ENCODE results near the gene ADGRB2. TPM values are rescaled to one million over a fixed set of nuclear protein-coding genes. Genes with fewer than 3 reads are reported as not detected.

ADGRB2 gene
- polyA plus RNA-seq, 3 donors: not detected

- H3K27me3 ChIP-seq (ENCODE audit: control insufficient read depth in 2 of 2, insufficient read depth in 2 of 2, low read length in 2 of 2): no peaks in the 10 kb centered on the region
- H2AFZ ChIP-seq (ENCODE audit: insufficient read depth, low read depth, low read length, poor library complexity, severe bottlenecking): peak overlapping the region; percentile 91
- intact Hi-C loops (cut with micrococcal nuclease): loop anchor here (1.0 to 10.0 kb wide), 9 partner anchors 29 to 1071 kb away; partner anchors contain the start of genes SNRNP40 (in 1 of the 2) and ZCCHC17 (in 1 of the 2)
- no peaks in the 10 kb centered on the region for H4K20me1 ChIP-seq (ENCODE audit: insufficient read depth, low read length)
- H3K4me3 ChIP-seq (replicated peaks in 1 of 3; ENCODE audit: low read depth in 2 of 3, low read length in 3 of 3): peak overlapping the region; percentile 64 to 98 (median 67)
- Mint-ChIP-seq H3K36me3 (no peaks in the 10 kb centered on the region), H3K4me1 (peaks cover 8% of the 10 kb centered on the region), H3K27ac (peak overlapping the region; percentile 23 to 100 (median 99)), H3K4me3 (peak overlapping the region; percentile 94 to 95), H3K27me3 (ENCODE audit: low read depth in 3 of 3) (peaks cover 0 to 13% (median 2%) of the 10 kb centered on the region in 3 donors), H3K9me3 (no peaks in the 10 kb centered on the region)
- peaks cover 8 to 18% of the 10 kb centered on the region in 2 donors for H3K4me1 ChIP-seq (ENCODE audit: control insufficient read depth in 1 of 2, insufficient read depth in 2 of 2, low read length in 2 of 2)
- peak overlapping the region; percentile 97 for H3K9ac ChIP-seq (ENCODE audit: insufficient read depth, low read length, poor library complexity, severe bottlenecking)
- peak; percentile 77 for TF ChIP-seq CTCF (IDR thresholded peaks at IDR 0.05)
- DNase-seq: peak; percentile 81 to 89 (median 87)
- WGBS (ENCODE audit: insufficient coverage): 35% methylated on average over 8 of the region's 26 CpGs
- H3K27ac ChIP-seq (ENCODE audit: low read depth in 1 of 2, low read length in 2 of 2): peak overlapping the region in 1 of 2 donors; percentile 99
- H3K79me2 ChIP-seq (ENCODE audit: insufficient read depth, low read length): no peaks in the 10 kb centered on the region
- no peaks in the 10 kb centered on the region for H3K36me3 ChIP-seq (replicated peaks in 1 of 2; ENCODE audit: control insufficient read depth in 1 of 2, insufficient read depth in 2 of 2, low read length in 2 of 2)
- no peaks in the 10 kb centered on the region for H3K9me3 ChIP-seq (replicated peaks in 1 of 2; ENCODE audit: control insufficient read depth in 1 of 2, insufficient read depth in 1 of 2, low read length in 2 of 2)
- peak overlapping the region; percentile 99 for H3K4me2 ChIP-seq (replicated peaks; ENCODE audit: extremely low read depth, low read length, poor library complexity, severe bottlenecking)
Measured at GRCh38 chr1:31789259-31790065, 25.3 kb upstream of the ADGRB2 start.

GRCh38 chr1:31788825-31789256 is 24.7 kb upstream of the ADGRB2 start:
- peak in 1 of 3 donors; percentile 52 for DNase-seq
- Mint-ChIP-seq H3K4me1 (peaks cover 8% of the 10 kb centered on the region), H3K27ac (peak overlapping the region; percentile 98 to 100 (median 99)), H3K9me3 (no peaks in the 10 kb centered on the region), H3K36me3 (no peaks in the 10 kb centered on the region), H3K27me3 (ENCODE audit: low read depth in 3 of 3) (peaks cover 0 to 13% (median 2%) of the 10 kb centered on the region in 3 donors), H3K4me3 (peak overlapping the region; percentile 94 to 95)
- no peaks in the 10 kb centered on the region for H3K27me3 ChIP-seq (ENCODE audit: control insufficient read depth in 2 of 2, insufficient read depth in 2 of 2, low read length in 2 of 2)
- H3K27ac ChIP-seq (ENCODE audit: low read depth in 1 of 2, low read length in 2 of 2): peak overlapping the region; percentile 94 to 99
- H2AFZ ChIP-seq (ENCODE audit: insufficient read depth, low read depth, low read length, poor library complexity, severe bottlenecking): peak overlapping the region; percentile 91
- H3K36me3 ChIP-seq (replicated peaks in 1 of 2; ENCODE audit: control insufficient read depth in 1 of 2, insufficient read depth in 2 of 2, low read length in 2 of 2): no peaks in the 10 kb centered on the region
- no peaks in the 10 kb centered on the region for H3K9me3 ChIP-seq (replicated peaks in 1 of 2; ENCODE audit: control insufficient read depth in 1 of 2, insufficient read depth in 1 of 2, low read length in 2 of 2)
- no peaks in the 10 kb centered on the region for H4K20me1 ChIP-seq (ENCODE audit: insufficient read depth, low read length)
- H3K4me1 ChIP-seq (ENCODE audit: control insufficient read depth in 1 of 2, insufficient read depth in 2 of 2, low read length in 2 of 2): peaks cover 8 to 18% of the 10 kb centered on the region in 2 donors
- TF ChIP-seq CTCF (IDR thresholded peaks at IDR 0.05): no peak
- no peaks in the 10 kb centered on the region for H3K79me2 ChIP-seq (ENCODE audit: insufficient read depth, low read length)
- peak overlapping the region; percentile 99 for H3K4me2 ChIP-seq (replicated peaks; ENCODE audit: extremely low read depth, low read length, poor library complexity, severe bottlenecking)
- peak overlapping the region; percentile 97 for H3K9ac ChIP-seq (ENCODE audit: insufficient read depth, low read length, poor library complexity, severe bottlenecking)
- WGBS (ENCODE audit: insufficient coverage): 0% methylated on average over 5 of the region's 22 CpGs
- intact Hi-C loops (cut with micrococcal nuclease): loop anchor here (1.0 to 10.0 kb wide), 8 partner anchors 28 to 1070 kb away; partner anchors contain the start of genes SNRNP40 (in 1 of the 2) and ZCCHC17 (in 1 of the 2)
- peak overlapping the region; percentile 64 to 98 (median 67) for H3K4me3 ChIP-seq (replicated peaks in 1 of 3; ENCODE audit: low read depth in 2 of 3, low read length in 3 of 3)

Data from CD14-positive monocyte (primary cell).